EH (cell line): ENCODE results near the gene RMND5B.

Source experiments
- DNase-seq: peaks from one replicate; pipeline ENCODE4 v3.0.0-alpha.2; 2015; ENCODE audit warnings: low read depth

RMND5B gene

GRCh38 chr5:178131446-178131996 is 707 bp downstream of the RMND5B start:
- DNase-seq: no peak

- DNase-seq: no peak
These were observed 6.2 kb downstream of the RMND5B start for GRCh38 chr5:178136990-178137389.

- no peak for DNase-seq
These were observed 7.2 kb downstream of the RMND5B start for GRCh38 chr5:178137991-178138390.

GRCh38 chr5:178141550-178141949 is 10.7 kb downstream of the RMND5B start:
- no peak for DNase-seq

- DNase-seq: no peak
These were observed 11.8 kb downstream of the RMND5B start for GRCh38 chr5:178142642-178143041.

GRCh38 chr5:178143246-178143645 is 12.4 kb downstream of the RMND5B start:
- DNase-seq: no peak

- DNase-seq: no peak
These were observed 13.1 kb downstream of the RMND5B start for GRCh38 chr5:178143901-178144300.

- DNase-seq: peak; percentile 55
These were observed 15.4 kb downstream of the RMND5B start for GRCh38 chr5:178145965-178146820.

- DNase-seq: no peak
These were observed 16.6 kb downstream of the RMND5B start for GRCh38 chr5:178147406-178147805.

- peak; percentile 16 for DNase-seq
These were observed 18.6 kb downstream of the RMND5B start for GRCh38 chr5:178149199-178149932.

GRCh38 chr5:178150977-178151734 is 20.3 kb downstream of the RMND5B start:
- DNase-seq: no peak

- DNase-seq: no peak
These were observed 22.0 kb downstream of the RMND5B start for GRCh38 chr5:178152491-178153444.

- peak; percentile 99 for DNase-seq
These were observed 22.9 kb downstream of the RMND5B start, which contains the start of gene NHP2 for GRCh38 chr5:178153530-178154340. TSS of gene NHP2 (minus strand) at chr5:178153885. CDS start at chr5:178153817, 68 bp downstream.

GRCh38 chr5:178155065-178155464 is 24.3 kb downstream of the RMND5B start:
- DNase-seq: no peak

- no peak for DNase-seq
These were observed 29.4 kb downstream of the RMND5B start for GRCh38 chr5:178160176-178160575.

GRCh38 chr5:178162481-178162880 is 31.7 kb downstream of the RMND5B start:
- DNase-seq: no peak

- peak; percentile 68 for DNase-seq
These were observed 33.2 kb downstream of the RMND5B start for GRCh38 chr5:178163772-178164735.

GRCh38 chr5:178165581-178165980 is 34.8 kb downstream of the RMND5B start:
- DNase-seq: no peak

- no peak for DNase-seq
These were observed 39.6 kb downstream of the RMND5B start for GRCh38 chr5:178170455-178170854.
